Hindlimb muscle (tissue), 1 donor: Measurements from ENCODE around the gene PARP6. TPM values are rescaled to one million over a fixed set of nuclear protein-coding genes. Genes with fewer than 3 reads are reported as not detected.

Experiments used
- DNase-seq: peaks from one replicate; pipeline ENCODE4 v3.0.0-alpha.2; 2013
- polyA plus RNA-seq: library from polyadenylated mRNA; unstranded; fragments of 120-200 nt; gene quantifications from one replicate; pipeline ENCODE4 v1.2.1, GENCODE V29; 2013; ENCODE audit not compliant: insufficient read length

PARP6 gene
- polyA plus RNA-seq, 1 donor: 56.4 TPM

GRCh38 chr15:72198356-72199204, 73.8 kb downstream of the PARP6 start:
- no peak for DNase-seq

DNA sequence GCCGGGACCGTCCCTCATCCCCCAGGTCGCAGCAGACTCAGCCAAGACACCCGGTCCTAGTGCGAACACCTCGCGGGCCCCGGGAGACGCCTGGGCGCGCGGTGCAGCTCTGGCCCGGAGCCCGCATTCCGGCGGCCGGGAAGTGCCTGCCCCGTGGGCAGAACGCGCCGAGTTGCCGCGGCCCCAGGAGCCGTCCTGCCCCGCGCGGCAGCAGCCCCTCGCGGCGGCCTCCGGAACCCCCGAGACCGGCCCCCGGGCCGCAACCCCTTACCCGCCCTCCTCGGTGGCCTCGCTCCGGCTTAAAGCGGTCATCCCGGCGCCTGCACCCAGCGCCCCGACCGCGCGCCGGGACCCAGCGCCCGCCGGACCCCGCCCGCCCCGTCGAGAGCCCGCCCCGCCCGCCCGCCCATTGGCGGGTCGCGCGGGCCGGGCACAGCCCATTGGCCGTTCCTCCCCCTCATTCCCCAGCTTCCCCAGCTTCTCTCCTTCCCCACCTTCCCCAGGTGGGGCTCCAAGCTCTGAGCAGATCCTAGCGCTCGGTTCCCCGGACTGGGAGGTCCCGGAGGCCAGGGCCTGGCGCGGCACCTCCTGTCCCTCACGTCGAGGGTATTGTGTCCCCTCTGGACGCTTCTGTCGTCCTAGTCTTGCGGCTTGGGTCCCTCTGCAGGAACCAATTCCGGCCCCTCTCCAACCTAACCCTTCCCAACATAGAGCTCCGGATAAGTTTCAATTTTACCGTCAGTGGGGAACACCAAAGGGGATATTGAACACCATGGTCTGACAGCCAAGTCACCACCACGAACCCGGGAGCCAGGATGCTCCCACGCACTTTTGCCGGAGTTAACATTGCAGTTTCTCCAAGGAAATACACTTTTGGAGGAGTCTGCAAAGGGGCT, 74.6 kb downstream of the PARP6 start, which contains the start of gene GRAMD2A:
Gene GRAMD2A, minus strand, starts transcription at position 328 of the 896 bp plus-strand sequence.
- DNase-seq: no peak

DNA sequence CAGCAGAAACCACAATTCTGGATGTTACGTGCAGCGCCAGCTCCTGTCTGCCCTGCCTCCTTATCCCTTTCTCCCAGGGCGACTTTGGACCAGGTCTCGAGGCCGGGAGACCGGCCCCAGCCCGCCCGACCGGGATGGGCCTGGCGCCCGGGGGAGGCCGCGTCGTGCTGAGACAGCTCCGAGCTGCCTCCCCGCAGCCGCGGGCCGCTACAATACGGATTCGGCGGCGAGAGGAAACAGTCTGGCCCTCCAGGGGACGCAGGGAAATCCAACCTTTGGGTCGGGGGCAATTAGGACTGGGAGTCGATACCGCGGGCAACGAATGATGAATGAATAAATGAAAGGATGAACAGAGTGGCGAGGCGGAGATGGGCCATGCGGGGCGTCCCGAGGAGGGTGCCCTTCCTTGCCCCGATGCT, 75.3 kb downstream of the PARP6 start:
- DNase-seq: no peak

DNA sequence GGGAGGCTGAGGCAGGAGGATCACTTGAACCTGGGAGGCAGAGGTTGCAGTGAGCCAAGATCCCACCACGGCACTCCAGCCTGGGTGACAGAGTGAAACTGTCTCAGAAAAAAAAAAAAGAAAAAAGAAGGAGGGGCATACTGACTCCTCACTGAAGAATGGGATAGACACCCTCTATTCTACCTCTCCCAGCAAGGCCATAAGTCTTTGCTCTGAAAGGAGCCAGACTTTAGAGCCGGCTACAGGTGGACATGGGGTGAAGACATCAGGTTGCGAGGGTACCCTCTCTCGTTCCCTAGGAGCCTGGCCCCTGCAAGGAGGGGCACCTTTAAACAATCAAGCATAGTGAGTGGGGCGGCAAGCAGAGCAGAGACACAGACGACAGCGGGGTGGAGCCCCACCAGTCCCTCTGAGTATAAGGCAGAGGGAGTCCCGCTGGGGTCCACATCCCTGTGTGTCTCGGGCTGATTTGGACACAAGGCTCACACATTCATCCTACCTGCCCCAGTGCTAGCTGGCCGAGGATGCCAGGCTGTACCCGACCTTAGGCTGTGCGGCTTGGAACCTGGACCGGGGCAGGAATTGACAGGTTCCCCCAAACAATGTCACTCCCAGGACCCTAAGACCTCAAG, 75.8 kb downstream of the PARP6 start:
- no peak for DNase-seq

GRCh38 chr15:72195101-72195511, 77.2 kb downstream of the PARP6 start:
- no peak for DNase-seq

GRCh38 chr15:72193836-72194396, 78.4 kb downstream of the PARP6 start:
- no peak for DNase-seq

DNA sequence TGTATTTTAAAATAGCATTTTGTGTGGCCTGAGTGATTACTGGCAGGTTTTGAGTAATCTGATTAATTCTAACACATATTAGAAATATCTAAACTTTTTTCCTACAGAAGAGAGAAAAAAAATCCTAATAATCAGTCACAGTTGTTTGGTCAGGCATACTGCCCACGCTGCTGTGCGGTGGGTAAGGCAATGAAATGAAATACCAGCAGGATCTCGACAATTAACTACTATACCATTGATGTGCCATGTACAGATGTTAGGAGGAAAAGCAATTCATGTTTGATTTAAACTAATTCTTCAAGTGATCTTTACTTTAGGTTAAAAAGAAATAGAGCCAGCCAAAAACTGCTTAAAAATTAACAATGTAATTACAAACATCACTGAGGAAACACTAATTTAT, 79.9 kb downstream of the PARP6 start:
- no peak for DNase-seq

Other genes with a start within 250 kb of the PARP6 start
- 33.3 TPM for gene MYO9A, start 154.4 kb downstream of the PARP6 start, polyA plus RNA-seq
- 5.7 TPM for gene SENP8, start 154.2 kb downstream of the PARP6 start, polyA plus RNA-seq
- gene GRAMD2A, start 74.8 kb downstream of the PARP6 start, polyA plus RNA-seq: 2.6 TPM
- 1,017 TPM for gene PKM, start 41.4 kb downstream of the PARP6 start, polyA plus RNA-seq
- gene CELF6, start 47.6 kb upstream of the PARP6 start, polyA plus RNA-seq: 2.1 TPM
- gene HEXA, start 103.5 kb upstream of the PARP6 start, polyA plus RNA-seq: 56.7 TPM
- not detected for gene TMEM202, start 125.8 kb upstream of the PARP6 start, polyA plus RNA-seq
- 133 TPM for gene ARIH1, start 201.8 kb upstream of the PARP6 start, polyA plus RNA-seq